HG03575 (cell line): ENCODE results near the gene SPTBN1.

Source experiments
- ATAC-seq: cut with Tn5 transposase; IDR thresholded peaks from one replicate; pipeline ENCODE4 v1.9.1; 2021; ENCODE audit not compliant: unreplicated experiment, insufficient number of reproducible peaks, low FRiP score; ENCODE audit errors: extremely low read depth

Gene SPTBN1

DNA sequence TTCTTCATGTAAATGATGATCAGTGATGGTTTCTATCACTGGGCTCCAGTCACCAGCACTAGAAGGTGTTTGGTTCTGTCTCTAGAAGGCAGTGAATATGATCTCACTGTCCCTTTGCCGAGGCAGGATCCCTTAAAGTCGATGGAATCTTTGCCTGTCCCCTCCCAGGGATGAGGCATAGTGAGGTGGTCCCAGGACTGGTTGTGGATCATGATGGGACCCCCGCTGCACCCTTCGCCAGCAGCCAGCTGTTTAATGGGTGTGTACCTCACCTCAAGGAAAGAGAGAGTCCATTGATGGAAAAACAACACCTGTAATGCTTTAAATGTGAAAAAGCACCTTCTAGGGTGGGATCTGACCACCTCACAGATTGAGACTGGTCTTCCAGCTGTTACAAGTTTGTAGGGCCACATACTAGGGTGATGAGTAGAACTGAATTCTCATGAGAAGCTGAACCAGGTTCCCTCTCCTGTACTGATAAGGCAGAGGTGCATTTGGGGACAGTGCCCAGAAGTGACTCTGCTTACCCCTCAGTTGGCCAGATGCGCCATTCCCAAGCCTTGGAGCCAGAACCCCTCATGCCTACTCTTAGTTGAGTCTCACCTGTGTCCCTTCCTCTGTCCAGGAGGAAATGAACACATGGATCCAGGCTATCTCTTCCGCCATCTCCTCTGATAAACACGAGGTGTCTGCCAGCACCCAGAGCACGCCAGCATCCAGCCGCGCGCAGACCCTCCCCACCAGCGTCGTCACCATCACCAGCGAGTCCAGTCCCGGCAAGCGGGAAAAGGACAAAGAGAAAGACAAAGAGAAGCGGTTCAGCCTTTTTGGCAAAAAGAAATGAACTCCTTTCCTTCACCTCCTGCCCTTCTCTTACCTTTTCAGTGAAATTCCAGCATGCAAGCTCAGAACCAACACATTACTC lies 211.9 kb downstream of the SPTBN1 start:
- no peak for ATAC-seq

- no peak for ATAC-seq
Measured at GRCh38 chr2:54668711-54669110, 212.6 kb downstream of the SPTBN1 start.

DNA sequence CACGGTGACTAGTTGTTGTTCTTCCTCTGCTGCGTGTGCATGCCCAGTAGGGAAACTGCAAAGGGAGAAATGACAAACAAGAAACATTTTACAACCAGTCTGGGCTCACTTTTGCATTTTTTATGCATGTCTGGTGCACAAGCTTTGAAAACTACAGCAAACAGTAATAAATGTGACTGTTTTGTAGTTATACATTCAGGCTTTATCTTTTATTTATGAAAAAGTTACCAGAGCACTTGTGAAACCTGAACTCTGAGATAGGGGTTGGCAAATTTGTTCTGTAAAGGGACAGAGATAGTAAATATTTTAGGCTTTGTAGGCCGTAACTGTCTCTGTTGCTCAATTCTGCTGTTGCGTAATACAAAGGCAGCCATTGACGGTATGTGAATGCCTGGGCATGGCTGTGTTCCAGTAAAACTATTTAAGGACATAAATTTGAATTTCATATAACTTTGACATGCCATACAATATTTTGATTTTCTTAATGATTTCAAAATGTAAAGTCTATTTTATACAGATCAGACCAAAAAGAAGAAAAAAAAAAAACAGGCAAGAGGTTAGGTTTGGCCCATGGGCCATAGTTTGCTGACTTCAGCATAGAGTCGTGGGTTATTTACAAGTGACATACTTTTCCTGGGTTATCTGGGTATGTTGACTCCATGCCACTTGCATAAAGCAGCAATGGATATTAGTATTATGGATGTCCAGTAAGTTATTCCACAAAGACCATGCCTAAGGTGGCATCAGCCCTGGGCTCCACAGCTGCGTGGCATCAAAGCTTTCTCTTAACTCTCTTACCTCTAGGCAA lies 213.8 kb downstream of the SPTBN1 start:
- ATAC-seq, result no peak

DNA sequence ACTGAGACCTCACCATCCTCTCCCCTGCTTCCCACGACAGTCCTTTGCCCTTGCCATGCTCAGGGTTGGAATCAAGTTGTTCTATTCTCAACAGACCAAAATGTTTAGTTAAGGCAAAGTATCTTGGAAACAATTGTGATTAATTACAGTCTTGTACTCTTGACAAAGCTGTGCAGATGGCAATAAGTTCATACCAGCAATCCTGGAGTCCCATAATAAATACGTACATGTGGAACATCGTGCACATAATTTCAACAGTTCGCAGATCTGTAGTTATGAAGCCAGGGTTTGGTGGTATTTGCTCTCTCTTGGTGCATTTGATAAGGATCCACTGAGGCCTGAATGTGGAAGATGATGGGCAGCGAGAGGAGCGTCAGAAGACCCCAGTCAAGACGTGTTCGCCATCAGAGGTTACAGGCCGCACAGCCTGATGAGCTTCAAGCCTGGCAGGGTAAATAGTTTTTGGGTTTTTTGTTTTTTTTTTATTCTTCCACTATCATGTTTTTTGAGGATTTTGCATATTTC lies 214.4 kb downstream of the SPTBN1 start:
- ATAC-seq, result no peak

- no peak for ATAC-seq
Measured at GRCh38 chr2:54671010-54671409, 214.9 kb downstream of the SPTBN1 start.

- ATAC-seq, result no peak
Measured at GRCh38 chr2:54671875-54672589, 215.9 kb downstream of the SPTBN1 start.

DNA sequence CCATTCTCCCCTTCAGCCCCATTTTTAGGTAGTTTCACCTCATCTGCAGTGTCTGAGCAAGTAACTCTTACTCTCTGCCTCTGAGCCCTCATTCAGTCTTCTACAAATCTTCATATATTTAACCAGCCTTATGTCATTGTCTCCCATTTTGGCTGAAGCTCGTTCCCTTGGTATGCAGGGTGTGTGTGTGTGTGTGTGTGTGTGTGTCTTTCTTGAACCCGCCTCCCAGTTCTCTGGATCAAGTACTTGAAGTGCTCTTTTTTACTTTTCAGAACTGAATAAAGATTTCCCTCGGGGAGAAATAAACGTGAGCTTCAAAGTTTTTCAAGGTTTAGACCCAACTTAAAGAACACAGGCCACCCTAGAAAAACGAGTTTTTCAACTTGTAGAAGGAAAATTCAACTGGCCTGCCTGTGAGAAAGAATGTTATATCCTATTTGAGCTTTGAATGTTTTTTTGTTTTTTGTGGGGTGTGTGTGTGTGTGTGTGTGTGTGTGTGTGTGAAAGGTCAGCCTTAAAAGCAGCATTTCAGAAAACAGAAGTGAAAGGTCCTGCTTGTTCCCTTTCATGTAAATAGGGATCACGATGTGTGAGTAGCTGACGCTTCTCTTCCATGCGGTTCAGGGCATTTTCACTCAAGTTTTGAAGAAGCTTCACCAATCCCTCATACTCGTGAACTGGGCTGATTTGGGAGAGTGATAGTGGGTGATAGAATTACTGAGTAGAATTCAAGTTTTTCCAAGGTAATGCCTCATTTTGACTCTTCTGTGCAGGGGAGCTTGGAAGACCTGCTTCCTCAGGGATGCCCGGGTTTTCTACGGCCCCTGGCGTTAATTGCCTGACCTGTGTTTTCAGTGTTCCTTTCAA lies 216.7 kb downstream of the SPTBN1 start:
- ATAC-seq, result no peak

DNA sequence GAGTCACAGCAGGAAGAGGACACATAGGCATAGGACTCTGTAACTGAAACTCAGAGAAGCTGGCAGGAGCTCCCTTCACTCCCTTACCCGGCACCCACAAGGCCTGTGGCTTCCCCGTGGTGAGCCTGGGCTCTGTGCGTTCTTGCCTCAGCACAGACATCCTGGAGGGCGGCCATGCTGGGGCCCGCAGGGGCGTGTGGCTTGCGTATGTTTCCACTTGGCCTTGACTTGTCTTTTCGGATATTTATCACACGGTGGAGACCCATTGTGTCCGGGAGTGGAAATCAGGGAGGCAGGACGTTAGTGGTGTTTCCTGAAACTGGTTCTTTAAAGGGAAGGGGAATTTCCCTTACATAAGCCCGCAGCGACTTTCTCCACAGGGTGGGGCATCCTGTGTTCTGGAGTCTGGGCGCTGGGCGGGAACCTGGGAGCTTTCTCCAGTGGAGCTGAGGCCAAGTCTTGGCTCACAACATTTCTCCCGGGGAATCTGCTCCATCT lies 217.4 kb downstream of the SPTBN1 start:
- ATAC-seq, result no peak

GRCh38 chr2:54675281-54675680 lies 219.2 kb downstream of the SPTBN1 start:
- ATAC-seq, result no peak

- ATAC-seq, result no peak
Measured at GRCh38 chr2:54675738-54676137, 219.6 kb downstream of the SPTBN1 start.

- no peak for ATAC-seq
Measured at GRCh38 chr2:54676656-54677055, 220.5 kb downstream of the SPTBN1 start.

DNA sequence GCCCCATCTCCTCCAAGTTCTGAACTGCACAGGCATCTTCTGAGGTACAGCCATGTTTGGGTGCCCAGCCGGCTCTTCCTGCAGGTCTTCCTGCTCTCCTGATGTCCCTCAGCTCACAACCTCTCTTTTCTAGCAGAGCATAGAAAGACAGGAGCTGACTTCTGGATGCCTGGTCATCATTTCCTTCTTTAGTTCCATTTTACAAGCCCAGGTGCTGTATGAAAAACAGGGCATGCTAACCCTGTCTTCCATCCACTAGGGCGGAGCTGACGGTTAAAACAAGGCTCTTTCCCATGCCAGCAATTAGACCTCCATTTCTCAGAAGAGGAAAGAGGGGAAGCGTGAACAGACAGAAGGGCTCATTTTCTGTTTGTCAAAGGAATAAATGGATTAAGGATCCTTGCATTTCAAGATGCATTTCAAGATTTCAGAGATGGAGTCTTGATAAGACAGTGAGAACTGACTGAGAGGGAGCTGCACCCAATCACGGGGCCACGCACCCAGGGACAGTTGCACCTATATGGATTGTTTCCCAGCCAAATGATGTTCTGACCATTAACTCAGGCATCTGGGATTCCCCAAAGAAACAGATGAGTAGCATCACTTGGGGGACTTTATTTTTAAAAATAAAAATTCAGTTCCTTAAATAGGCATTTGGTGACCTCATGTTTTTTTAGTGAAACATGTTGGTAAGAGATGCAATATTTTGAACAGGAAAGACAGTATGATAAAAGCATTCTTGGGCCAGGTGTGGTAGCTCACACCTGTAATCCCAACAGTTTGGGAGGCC lies 221.5 kb downstream of the SPTBN1 start:
- ATAC-seq, result no peak

DNA sequence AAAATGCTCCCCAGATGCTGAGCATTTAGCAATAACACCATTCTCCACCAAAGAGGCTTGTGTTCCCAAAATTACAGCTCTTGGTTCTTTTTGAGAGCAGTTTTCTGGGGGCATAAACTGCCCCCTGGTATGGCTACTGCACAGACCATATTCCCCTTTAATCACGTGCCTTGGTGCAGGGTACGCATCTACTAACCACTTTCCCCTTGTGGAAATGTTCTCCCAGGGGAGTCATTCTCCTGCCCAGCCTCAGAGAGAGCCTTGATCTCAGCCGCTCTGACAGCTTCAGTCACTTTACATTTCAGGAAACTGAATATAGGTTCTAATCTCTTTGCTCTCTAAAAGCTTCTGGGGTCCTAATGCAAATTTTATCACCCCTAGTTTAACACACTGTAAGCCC lies 222.6 kb downstream of the SPTBN1 start:
- no peak for ATAC-seq

DNA sequence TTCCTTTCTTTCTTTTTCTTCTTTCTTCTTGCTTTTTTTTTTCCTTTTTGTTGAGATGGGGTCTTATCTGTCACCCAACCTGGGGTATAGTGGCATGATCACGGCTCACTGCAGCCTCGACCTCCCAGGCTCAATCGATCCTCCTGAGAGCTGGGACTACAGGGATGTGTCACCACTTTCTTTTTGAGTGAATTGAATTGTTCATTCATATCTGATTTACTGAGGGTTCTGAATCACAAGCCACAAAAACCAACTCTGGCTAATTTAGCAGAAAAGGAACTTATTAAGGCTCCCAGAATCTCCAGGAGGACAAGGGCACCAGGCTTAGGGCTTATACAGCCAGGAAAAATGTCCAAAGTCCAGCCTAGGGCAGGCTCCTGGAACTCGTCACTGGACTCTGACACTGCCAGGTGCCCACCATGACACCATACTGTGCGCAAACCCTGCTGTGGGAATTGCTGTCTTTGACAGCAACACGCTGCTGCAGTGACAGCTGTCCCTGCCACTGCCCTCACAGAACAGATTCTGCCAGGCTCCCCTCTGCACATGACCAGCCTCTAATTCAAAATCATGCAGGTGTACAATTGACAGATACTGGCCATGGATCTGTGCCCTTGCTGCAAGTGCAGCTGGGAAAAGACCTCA lies 224.4 kb downstream of the SPTBN1 start:
- no peak for ATAC-seq

DNA sequence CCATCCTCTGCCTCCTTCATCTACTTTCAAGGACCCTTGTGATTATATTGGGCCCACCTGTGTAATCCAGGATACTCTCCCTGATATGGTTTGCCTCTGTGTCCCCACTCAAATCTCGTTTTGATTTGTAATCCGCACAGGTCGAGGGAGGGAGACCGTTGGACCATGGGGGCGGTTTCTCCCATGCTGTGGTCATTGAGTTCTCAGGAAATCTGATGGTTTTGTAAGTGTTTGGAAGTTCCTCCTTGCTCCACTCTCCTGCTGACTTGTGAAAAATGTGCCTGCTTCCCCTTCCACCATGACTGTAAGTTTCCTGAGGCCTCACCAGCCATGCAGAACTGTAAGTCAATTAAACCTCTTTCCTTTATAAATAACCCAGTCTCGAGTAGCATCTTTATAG lies 225.3 kb downstream of the SPTBN1 start:
- ATAC-seq, result no peak

- no peak for ATAC-seq
Measured at GRCh38 chr2:54683596-54683995, 227.5 kb downstream of the SPTBN1 start.

DNA sequence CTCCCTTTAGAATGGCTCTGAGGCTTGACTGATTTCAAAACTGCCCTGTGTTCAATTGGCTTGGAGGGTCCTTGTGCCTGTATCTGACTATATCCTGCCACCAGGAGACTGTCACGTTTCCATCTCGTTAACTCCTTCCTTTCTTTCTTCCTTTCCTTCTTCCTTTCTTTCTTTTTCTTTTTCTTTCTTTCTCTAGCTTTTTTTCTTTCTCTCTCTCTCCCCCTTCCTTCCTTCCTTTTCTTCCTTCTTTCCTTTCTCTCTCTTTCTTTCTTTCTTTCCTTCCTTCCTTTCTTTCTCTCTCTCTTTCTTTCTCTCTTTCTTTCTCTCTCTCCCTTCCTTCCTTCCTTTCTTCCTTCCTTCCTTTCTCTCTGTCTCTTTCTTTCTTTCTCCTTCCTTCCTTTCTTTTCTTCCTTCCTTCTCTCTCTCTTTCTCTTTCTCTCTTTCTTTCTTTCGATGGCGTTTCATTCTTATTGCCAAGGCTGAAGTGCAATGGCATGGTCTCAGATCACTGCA lies 229.2 kb downstream of the SPTBN1 start:
- ATAC-seq, result no peak
